AG04449 (cell line): ENCODE measurements around the gene MAT2A.

Source experiments
- CTCF ChIA-PET: fragments of 350-600 bp; formaldehyde crosslinking; extraction: SDS; loops from one replicate; lab custom pipeline; 2021; ENCODE audit warnings: antibody characterized with exemption; lab: Yijun Ruan, JAX
- POLR2A ChIA-PET: fragments of 400-600, 350-600 bp; formaldehyde crosslinking; extraction: SDS; loops from one replicate; lab custom pipeline; 2020; ENCODE audit warnings: antibody characterized with exemption, inconsistent platforms; lab: Yijun Ruan, JAX
- DNase-seq: peaks from one replicate; pipeline ENCODE4 v3.0.0-alpha.2; 2010; ENCODE audit warnings: low read depth, low spot score
- H3K4me3 ChIP-seq: 2 replicates; pipeline ENCODE4 v1.5.1; 2011; ENCODE audit warnings: low read depth, mild to moderate bottlenecking, control low read depth, low read length
- CTCF ChIP-seq: IDR thresholded peaks from one replicate; pipeline ENCODE4 v1.5.1; 2011; ENCODE audit warnings: mild to moderate bottlenecking, moderate library complexity, low read length, control low read depth, inconsistent platforms; ENCODE audit not compliant: insufficient read depth; ENCODE audit errors: missing control alignments

MAT2A gene

GRCh38 chr2:85523062-85523902, 15.7 kb upstream of the MAT2A start:
- ChIA-PET CTCF (interaction anchor here (0.7 to 1.0 kb wide), 2 partner anchors 13 to 17 kb away, joined by 3 to 4 read pairs; no protein-coding TSS in a partner anchor), POLR2A (interaction anchor here (2.7 kb wide), 1 partner anchor 16 kb away, joined by 12 read pairs; the partner anchor contains the start of gene MAT2A)
- no peak for TF ChIP-seq CTCF
- no peak for DNase-seq
- no peak overlapping the region for H3K4me3 ChIP-seq

GRCh38 chr2:85523903-85524335, 15.0 kb upstream of the MAT2A start:
- ChIA-PET POLR2A (interaction anchor here (2.7 kb wide), 1 partner anchor 15 kb away, joined by 12 read pairs; the partner anchor contains the start of gene MAT2A), CTCF (interaction anchor here (0.7 to 1.0 kb wide), 3 partner anchors 13 to 28 kb away, joined by 3 to 4 read pairs (median 4); no protein-coding TSS in a partner anchor)
- TF ChIP-seq CTCF, result no peak
- H3K4me3 ChIP-seq, result no peak overlapping the region
- DNase-seq, result no peak

DNA sequence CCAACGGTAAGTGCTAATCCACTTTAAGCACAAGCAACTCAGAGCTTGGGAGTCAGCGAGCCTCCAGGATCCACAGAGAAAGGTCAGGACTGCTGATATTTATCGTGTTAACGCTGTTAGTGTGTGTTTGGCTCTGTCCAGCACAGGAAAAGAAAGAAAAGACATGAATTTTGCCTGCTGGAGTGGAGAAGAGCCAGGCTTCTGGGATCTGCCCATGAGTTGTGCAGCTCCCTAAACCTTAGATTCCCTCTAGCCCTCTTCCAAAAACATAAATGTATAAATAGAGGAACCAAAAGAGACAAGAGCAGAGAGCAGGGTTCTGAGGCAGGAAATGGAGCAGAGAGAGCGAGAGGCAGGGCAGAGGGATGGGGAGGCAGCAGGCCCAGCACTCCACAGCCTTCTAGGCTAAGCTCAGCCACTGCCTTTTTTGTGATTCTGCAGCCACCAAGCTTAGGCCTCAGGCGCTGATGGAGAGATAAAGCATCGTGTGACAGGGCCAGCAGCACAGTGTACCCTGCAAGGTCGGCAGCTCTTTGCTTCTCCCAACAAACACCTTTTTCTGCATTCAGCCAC, 14.5 kb upstream of the MAT2A start:
- DNase-seq, result no peak
- CTCF ChIA-PET, result interaction anchor here (0.7 to 0.9 kb wide), 2 partner anchors 12 to 28 kb away, joined by 4 read pairs; no protein-coding TSS in a partner anchor
- POLR2A ChIA-PET, result interaction anchor here (0.8 to 2.7 kb wide), 2 partner anchors 14 to 16 kb away, joined by 3 to 12 read pairs; partner anchors contain the start of gene MAT2A
- H3K4me3 ChIP-seq, result no peak overlapping the region
- TF ChIP-seq CTCF, result no peak

- no peak for TF ChIP-seq CTCF
- ChIA-PET POLR2A (interaction anchor here (0.8 to 2.7 kb wide), 2 partner anchors 14 to 15 kb away, joined by 3 to 12 read pairs; partner anchors contain the start of gene MAT2A), CTCF (no interaction called here)
- no peak for DNase-seq
- H3K4me3 ChIP-seq, result no peak overlapping the region
Observed at GRCh38 chr2:85525029-85525428, 13.9 kb upstream of the MAT2A start.

DNA sequence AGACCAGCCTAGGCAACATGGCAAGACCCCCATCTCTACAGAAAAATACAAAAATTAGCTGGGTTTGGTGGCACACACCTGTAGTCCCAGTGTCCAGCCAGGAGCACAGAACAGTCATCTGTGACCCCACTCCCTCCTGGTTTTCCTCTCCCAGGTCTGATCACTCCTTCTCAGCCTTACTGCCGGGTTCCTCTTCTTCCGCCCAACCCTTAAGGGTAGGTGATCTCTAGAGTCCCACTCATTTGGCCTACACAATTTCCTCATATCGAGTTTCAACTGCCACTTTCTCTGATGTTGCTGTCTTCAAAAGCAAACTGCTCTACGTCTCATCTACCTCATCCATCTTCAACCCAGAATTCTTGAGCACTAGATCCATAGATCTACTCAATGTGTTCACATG, 13.4 kb upstream of the MAT2A start:
- CTCF ChIA-PET, result no interaction called here
- TF ChIP-seq CTCF, result no peak
- no peak for DNase-seq
- POLR2A ChIA-PET, result no interaction called here
- no peak overlapping the region for H3K4me3 ChIP-seq

GRCh38 chr2:85527787-85528186, 11.2 kb upstream of the MAT2A start:
- TF ChIP-seq CTCF, result no peak
- no peak overlapping the region for H3K4me3 ChIP-seq
- no peak for DNase-seq
- CTCF ChIA-PET, result no interaction called here
- POLR2A ChIA-PET, result no interaction called here
